HepG2 (cell line): ENCODE results near the gene MYBPC2. TPM values are rescaled to one million over a fixed set of nuclear protein-coding genes. Genes with fewer than 3 reads are reported as not detected.
A peak's percentile ranks its signal among the peaks of the same experiment; 100 is the strongest.

Source experiments
- ARNT2 ChIP-seq: sonication (generic); formaldehyde crosslinking; IDR thresholded peaks from 2 replicates; pipeline ENCODE4 v1.8.0; 2022; ENCODE audit warnings: mild to moderate bottlenecking, low read depth, missing genetic modification reagents, moderate library complexity
- DR1 ChIP-seq: sonication (generic); formaldehyde crosslinking; IDR thresholded peaks from 2 replicates; pipeline ENCODE4 v1.8.0; 2021; ENCODE audit warnings: mild to moderate bottlenecking, missing genetic modification reagents, inconsistent platforms
- ELF3 ChIP-seq: IDR thresholded peaks from 2 replicates; pipeline ENCODE4 v1.6.1; 2016; ENCODE audit warnings: missing genetic modification reagents, missing compliant biosample characterization
- EZH2 ChIP-seq: conservative IDR thresholded peaks from 2 replicates; pipeline ENCODE4 v1.6.1; 2012; ENCODE audit warnings: mild to moderate bottlenecking, low read depth, low read length, moderate library complexity
- GATAD1 ChIP-seq: IDR thresholded peaks from 2 replicates; pipeline ENCODE4 v1.6.1; 2016; ENCODE audit warnings: missing genetic modification reagents, missing compliant biosample characterization
- HCFC1 ChIP-seq: fragments of 150-350 bp; IDR thresholded peaks from 2 replicates; pipeline ENCODE4 v1.6.1; 2014; ENCODE audit warnings: low read depth, low read length
- HDAC1 ChIP-seq: sonication (generic); formaldehyde crosslinking; IDR thresholded peaks from 2 replicates; pipeline ENCODE4 v1.5.1; 2020; ENCODE audit warnings: mild to moderate bottlenecking, missing genetic modification reagents
- HDAC2 ChIP-seq: sonication (generic); formaldehyde crosslinking; IDR thresholded peaks from 2 replicates; pipeline ENCODE4 v1.4.0; 2020; ENCODE audit warnings: missing genetic modification reagents
- HOXA3 ChIP-seq: sonication (generic); formaldehyde crosslinking; IDR thresholded peaks from 2 replicates; pipeline ENCODE4 v1.5.0; 2020; ENCODE audit warnings: missing genetic modification reagents
- MXD4 ChIP-seq: IDR thresholded peaks from 2 replicates; pipeline ENCODE4 v1.6.1; 2016; ENCODE audit warnings: mild to moderate bottlenecking, missing biosample characterization, missing genetic modification reagents
- PITX1 ChIP-seq: sonication (generic); formaldehyde crosslinking; IDR thresholded peaks from 2 replicates; pipeline ENCODE4 v1.5.1; 2020; ENCODE audit warnings: mild to moderate bottlenecking, missing genetic modification reagents
- THAP11 ChIP-seq: IDR thresholded peaks from 2 replicates; pipeline ENCODE4 v1.6.1; 2016; ENCODE audit warnings: missing biosample characterization, missing genetic modification reagents
- ZKSCAN5 ChIP-seq: sonication (generic); formaldehyde crosslinking; IDR thresholded peaks from 2 replicates; pipeline ENCODE4 v1.5.1; 2020; ENCODE audit warnings: mild to moderate bottlenecking, missing genetic modification reagents
- ZNF17 ChIP-seq: sonication (generic); formaldehyde crosslinking; IDR thresholded peaks from 2 replicates; pipeline ENCODE4 v1.5.0; 2020; ENCODE audit warnings: mild to moderate bottlenecking, missing genetic modification reagents
- ZNF253 ChIP-seq: sonication (generic); formaldehyde crosslinking; IDR thresholded peaks from 2 replicates; pipeline ENCODE4 v1.8.0; 2022; ENCODE audit warnings: mild to moderate bottlenecking, missing genetic modification reagents, borderline replicate concordance
- ZNF333 ChIP-seq: sonication (generic); formaldehyde crosslinking; IDR thresholded peaks from 2 replicates; pipeline ENCODE4 v1.4.0; 2020; ENCODE audit warnings: mild to moderate bottlenecking, missing genetic modification reagents, borderline replicate concordance
- ZNF883 ChIP-seq: sonication (generic); formaldehyde crosslinking; IDR thresholded peaks from 2 replicates; pipeline ENCODE4 v1.5.1; 2020; ENCODE audit warnings: mild to moderate bottlenecking, missing genetic modification reagents; ENCODE audit errors: not compliant biosample characterization
- polyA plus RNA-seq, 8 experiments: library from polyadenylated mRNA; depleted of rRNA in 3 of 8; stranded (reverse) in 7 of 8; unstranded in 1 of 8; fragments of >200 nt; fragmentation: Illumina TruSeq in 4 of 8; extraction: Trizol in 4 of 8; gene quantifications; 2 replicates each; pipeline versions ENCODE4 v1.2.1 to v1.2.3, GENCODE V29; 2011 to 2016; ENCODE audit warnings: low read depth in 4 of 8, missing spikeins in 1 of 8, mixed read lengths in 1 of 8; ENCODE audit not compliant: insufficient read depth in 1 of 8
- total RNA-seq, 5 experiments: library from RNA; depleted of rRNA; stranded (reverse); fragments of >200 nt; fragmentation: Illumina TruSeq; extraction: Trizol; gene quantifications; 2 replicates each; pipeline ENCODE4 v1.2.3, GENCODE V29; 2016; ENCODE audit warnings: low read depth in 1 of 5
- TF ChIP-seq, protein P1 (sequence below): sonication (generic); formaldehyde crosslinking; IDR thresholded peaks from 2 replicates; pipeline ENCODE4 v1.8.0; 2022; ENCODE audit warnings: mild to moderate bottlenecking, missing genetic modification reagents; ENCODE audit not compliant: insufficient replicate concordance
- TF ChIP-seq, protein P2 (sequence below): sonication (generic); formaldehyde crosslinking; IDR thresholded peaks from 2 replicates; pipeline ENCODE4 v1.8.0; 2023; ENCODE audit warnings: mild to moderate bottlenecking, missing genetic modification reagents
- TF ChIP-seq, protein P3 (sequence below): sonication (generic); formaldehyde crosslinking; IDR thresholded peaks from 2 replicates; pipeline ENCODE4 v1.5.0; 2020; ENCODE audit warnings: mild to moderate bottlenecking, missing genetic modification reagents, borderline replicate concordance

The MYBPC2 gene
- total and polyA plus RNA-seq, 2 of the 13 experiments (the other 11 are each of a cell fraction or from before 2014, with no cell fraction given), result not detected

DNA sequence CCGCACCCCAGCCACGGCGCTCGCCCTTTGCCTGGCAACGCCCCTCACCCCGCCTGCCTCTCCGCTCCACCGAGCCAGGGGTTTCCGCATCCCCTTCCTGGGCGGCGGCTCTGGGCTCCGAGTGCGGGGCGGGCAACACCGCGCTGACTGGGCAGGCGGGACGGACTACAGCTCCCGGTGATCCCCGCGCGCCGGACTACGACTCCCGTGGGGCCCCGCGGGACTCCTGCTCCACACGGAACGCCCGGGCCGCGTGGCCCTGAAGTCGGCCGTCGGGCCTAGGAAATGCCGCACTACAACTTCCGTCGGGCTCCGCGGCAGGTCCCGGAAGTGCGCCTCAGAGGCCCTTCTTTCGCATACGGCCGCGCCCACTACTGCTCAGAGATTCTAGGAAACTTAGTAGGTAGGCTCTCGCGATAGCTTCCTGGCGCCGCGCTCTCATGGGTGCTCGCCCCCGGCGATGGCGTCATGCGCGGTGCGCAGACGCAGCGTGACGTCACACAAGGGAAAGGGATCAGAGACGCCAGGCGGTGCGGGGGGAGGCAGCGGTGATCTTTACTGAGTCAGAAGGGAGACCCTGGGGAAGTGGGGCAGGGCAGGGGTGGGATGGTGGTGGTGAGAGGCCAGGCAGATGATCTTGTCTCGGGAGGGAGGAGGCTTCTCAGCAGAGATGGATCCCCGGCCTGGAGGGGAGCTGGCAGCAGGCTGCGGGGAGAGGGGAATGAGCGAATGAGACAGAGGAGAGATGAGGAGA lies 78.6 kb downstream of the MYBPC2 start, which contains the start of gene JOSD2 (continued):
- TF ChIP-seq, protein P1, sequence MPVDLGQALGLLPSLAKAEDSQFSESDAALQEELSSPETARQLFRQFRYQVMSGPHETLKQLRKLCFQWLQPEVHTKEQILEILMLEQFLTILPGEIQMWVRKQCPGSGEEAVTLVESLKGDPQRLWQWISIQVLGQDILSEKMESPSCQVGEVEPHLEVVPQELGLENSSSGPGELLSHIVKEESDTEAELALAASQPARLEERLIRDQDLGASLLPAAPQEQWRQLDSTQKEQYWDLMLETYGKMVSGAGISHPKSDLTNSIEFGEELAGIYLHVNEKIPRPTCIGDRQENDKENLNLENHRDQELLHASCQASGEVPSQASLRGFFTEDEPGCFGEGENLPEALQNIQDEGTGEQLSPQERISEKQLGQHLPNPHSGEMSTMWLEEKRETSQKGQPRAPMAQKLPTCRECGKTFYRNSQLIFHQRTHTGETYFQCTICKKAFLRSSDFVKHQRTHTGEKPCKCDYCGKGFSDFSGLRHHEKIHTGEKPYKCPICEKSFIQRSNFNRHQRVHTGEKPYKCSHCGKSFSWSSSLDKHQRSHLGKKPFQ (CRISPR knock-in tag), result peak; percentile 38
- peak; percentile 100 for TF ChIP-seq HOXA3 (CRISPR knock-in tag)
- TF ChIP-seq ELF3 (CRISPR knock-in tag), result peak; percentile 34; the same call in 1 of the 2 replicates
- no peak for TF ChIP-seq ZNF17
- TF ChIP-seq HDAC1 (CRISPR knock-in tag), result peak; percentile 54; the same call in 1 of the 2 replicates
- no peak for TF ChIP-seq MXD4
- peak; percentile 72 for TF ChIP-seq GATAD1 (CRISPR knock-in tag)
- peak; percentile 99 for TF ChIP-seq THAP11
- 0 out of 2 replicates have a peak, but pooled peaks have one; percentile 9 for TF ChIP-seq PITX1 (CRISPR knock-in tag)
- TF ChIP-seq HDAC2 (CRISPR knock-in tag), result peak; percentile 31; the same call in 1 of the 2 replicates
- TF ChIP-seq ZNF333 (CRISPR knock-in tag), result peak; percentile 73; the same call in 1 of the 2 replicates
- TF ChIP-seq, protein P2, sequence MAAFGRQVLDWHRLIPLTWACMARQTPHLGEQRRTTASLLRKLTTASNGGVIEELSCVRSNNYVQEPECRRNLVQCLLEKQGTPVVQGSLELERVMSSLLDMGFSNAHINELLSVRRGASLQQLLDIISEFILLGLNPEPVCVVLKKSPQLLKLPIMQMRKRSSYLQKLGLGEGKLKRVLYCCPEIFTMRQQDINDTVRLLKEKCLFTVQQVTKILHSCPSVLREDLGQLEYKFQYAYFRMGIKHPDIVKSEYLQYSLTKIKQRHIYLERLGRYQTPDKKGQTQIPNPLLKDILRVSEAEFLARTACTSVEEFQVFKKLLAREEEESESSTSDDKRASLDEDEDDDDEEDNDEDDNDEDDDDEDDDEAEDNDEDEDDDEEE (CRISPR knock-in tag), result 0 out of 2 replicates have a peak, but pooled peaks have one; percentile 44
- TF ChIP-seq ARNT2 (CRISPR knock-in tag), result peak; percentile 53; the same call in 1 of the 2 replicates
- TF ChIP-seq, protein P3, sequence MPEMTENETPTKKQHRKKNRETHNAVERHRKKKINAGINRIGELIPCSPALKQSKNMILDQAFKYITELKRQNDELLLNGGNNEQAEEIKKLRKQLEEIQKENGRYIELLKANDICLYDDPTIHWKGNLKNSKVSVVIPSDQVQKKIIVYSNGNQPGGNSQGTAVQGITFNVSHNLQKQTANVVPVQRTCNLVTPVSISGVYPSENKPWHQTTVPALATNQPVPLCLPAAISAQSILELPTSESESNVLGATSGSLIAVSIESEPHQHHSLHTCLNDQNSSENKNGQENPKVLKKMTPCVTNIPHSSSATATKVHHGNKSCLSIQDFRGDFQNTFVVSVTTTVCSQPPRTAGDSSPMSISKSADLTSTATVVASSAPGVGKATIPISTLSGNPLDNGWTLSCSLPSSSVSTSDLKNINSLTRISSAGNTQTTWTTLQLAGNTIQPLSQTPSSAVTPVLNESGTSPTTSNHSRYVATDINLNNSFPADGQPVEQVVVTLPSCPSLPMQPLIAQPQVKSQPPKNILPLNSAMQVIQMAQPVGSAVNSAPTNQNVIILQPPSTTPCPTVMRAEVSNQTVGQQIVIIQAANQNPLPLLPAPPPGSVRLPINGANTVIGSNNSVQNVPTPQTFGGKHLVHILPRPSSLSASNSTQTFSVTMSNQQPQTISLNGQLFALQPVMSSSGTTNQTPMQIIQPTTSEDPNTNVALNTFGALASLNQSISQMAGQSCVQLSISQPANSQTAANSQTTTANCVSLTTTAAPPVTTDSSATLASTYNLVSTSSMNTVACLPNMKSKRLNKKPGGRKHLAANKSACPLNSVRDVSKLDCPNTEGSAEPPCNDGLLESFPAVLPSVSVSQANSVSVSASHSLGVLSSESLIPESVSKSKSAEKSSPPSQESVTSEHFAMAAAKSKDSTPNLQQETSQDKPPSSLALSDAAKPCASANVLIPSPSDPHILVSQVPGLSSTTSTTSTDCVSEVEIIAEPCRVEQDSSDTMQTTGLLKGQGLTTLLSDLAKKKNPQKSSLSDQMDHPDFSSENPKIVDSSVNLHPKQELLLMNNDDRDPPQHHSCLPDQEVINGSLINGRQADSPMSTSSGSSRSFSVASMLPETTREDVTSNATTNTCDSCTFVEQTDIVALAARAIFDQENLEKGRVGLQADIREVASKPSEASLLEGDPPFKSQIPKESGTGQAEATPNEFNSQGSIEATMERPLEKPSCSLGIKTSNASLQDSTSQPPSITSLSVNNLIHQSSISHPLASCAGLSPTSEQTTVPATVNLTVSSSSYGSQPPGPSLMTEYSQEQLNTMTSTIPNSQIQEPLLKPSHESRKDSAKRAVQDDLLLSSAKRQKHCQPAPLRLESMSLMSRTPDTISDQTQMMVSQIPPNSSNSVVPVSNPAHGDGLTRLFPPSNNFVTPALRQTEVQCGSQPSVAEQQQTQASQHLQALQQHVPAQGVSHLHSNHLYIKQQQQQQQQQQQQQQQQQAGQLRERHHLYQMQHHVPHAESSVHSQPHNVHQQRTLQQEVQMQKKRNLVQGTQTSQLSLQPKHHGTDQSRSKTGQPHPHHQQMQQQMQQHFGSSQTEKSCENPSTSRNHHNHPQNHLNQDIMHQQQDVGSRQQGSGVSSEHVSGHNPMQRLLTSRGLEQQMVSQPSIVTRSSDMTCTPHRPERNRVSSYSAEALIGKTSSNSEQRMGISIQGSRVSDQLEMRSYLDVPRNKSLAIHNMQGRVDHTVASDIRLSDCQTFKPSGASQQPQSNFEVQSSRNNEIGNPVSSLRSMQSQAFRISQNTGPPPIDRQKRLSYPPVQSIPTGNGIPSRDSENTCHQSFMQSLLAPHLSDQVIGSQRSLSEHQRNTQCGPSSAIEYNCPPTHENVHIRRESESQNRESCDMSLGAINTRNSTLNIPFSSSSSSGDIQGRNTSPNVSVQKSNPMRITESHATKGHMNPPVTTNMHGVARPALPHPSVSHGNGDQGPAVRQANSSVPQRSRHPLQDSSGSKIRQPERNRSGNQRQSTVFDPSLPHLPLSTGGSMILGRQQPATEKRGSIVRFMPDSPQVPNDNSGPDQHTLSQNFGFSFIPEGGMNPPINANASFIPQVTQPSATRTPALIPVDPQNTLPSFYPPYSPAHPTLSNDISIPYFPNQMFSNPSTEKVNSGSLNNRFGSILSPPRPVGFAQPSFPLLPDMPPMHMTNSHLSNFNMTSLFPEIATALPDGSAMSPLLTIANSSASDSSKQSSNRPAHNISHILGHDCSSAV (CRISPR knock-in tag), result no peak
- TF ChIP-seq ZKSCAN5, result no peak
- no peak for TF ChIP-seq EZH2
- peak; percentile 88 for TF ChIP-seq HCFC1
- no peak for TF ChIP-seq ZNF253 (CRISPR knock-in tag)
- no peak for TF ChIP-seq DR1 (CRISPR knock-in tag)
- no peak for TF ChIP-seq ZNF883 (CRISPR knock-in tag)
